Caco-2 (cell line): Measurements from ENCODE around the gene SNX4. TPM values are rescaled to one million over a fixed set of nuclear protein-coding genes. Genes with fewer than 3 reads are reported as not detected.

Source experiments
- BruUV-seq: library from RNA; stranded (reverse); fragments of 400-500 nt; replicated peaks from 2 replicates; lab custom pipeline; 2021; lab: Mats Ljungman, UMichigan
- CTCF ChIA-PET: fragments of 300-600 bp; sonication (Branson Sonifier 250); formaldehyde crosslinking; loops from one replicate; lab custom pipeline; 2022; ENCODE audit warnings: antibody characterized with exemption; lab: Charles Lee
- POLR2A ChIA-PET: fragments of 300-600 bp; sonication (Branson Sonifier 250); formaldehyde crosslinking; loops from one replicate; lab custom pipeline; 2022; ENCODE audit warnings: antibody characterized with exemption; lab: Charles Lee
- DNase-seq, 2 experiments: peaks; one replicate each; pipeline versions ENCODE4 v3.0.0 to v3.0.0-alpha.2; 2020 to 2022
- H3K27me3 ChIP-seq: replicated peaks from 2 replicates; pipeline ENCODE4 v1.6.0; 2011; ENCODE audit warnings: low read length; ENCODE audit not compliant: control insufficient read depth, insufficient read depth
- H3K36me3 ChIP-seq: 2 replicates; pipeline ENCODE4 v1.5.1; 2011; ENCODE audit warnings: low read length; ENCODE audit not compliant: control insufficient read depth, insufficient read depth
- H3K4me1 ChIP-seq: fragments of 250-450 bp; sonication (Bioruptor Pico); 2 replicates; pipeline ENCODE4 v1.5.1; 2020; ENCODE audit warnings: mild to moderate bottlenecking
- H3K4me3 ChIP-seq: 2 replicates; pipeline ENCODE4 v1.5.1; 2011; ENCODE audit warnings: low read depth, mild to moderate bottlenecking, control low read depth, low read length
- H3K9me3 ChIP-seq: fragments of 250-450 bp; sonication (Bioruptor Pico); 2 replicates; pipeline ENCODE4 v1.5.1; 2020; ENCODE audit warnings: mild to moderate bottlenecking, moderate library complexity
- H3K27ac Mint-ChIP-seq: one replicate; pipeline ENCODE4 v1.8.0; 2022; ENCODE audit warnings: mixed read lengths; ENCODE audit not compliant: unreplicated experiment
- H3K27me3 Mint-ChIP-seq: one replicate; pipeline ENCODE4 v1.8.0; 2022; ENCODE audit warnings: mixed read lengths; ENCODE audit not compliant: insufficient read depth, unreplicated experiment
- H3K36me3 Mint-ChIP-seq: one replicate; pipeline ENCODE4 v1.8.0; 2022; ENCODE audit warnings: mild to moderate bottlenecking, mixed read lengths; ENCODE audit not compliant: insufficient read depth, unreplicated experiment
- H3K4me1 Mint-ChIP-seq: one replicate; pipeline ENCODE4 v1.8.0; 2022; ENCODE audit warnings: low read depth, mixed read lengths; ENCODE audit not compliant: unreplicated experiment
- H3K4me3 Mint-ChIP-seq: one replicate; pipeline ENCODE4 v1.8.0; 2022; ENCODE audit warnings: mild to moderate bottlenecking, moderate library complexity, mixed read lengths; ENCODE audit not compliant: unreplicated experiment
- H3K9me3 Mint-ChIP-seq: one replicate; pipeline ENCODE4 v1.8.0; 2022; ENCODE audit warnings: mixed read lengths; ENCODE audit not compliant: unreplicated experiment
- CTCF ChIP-seq, 2 experiments: fragments of 200-600 bp in 1 of 2; IDR thresholded peaks; 1 replicate in 1 of 2; 2 replicates in 1 of 2; pipeline versions ENCODE4 v1.5.1 to v1.8.0; 2011 to 2022; ENCODE audit warnings: antibody characterized with exemption in 1 of 2, control low read depth in 1 of 2, inconsistent platforms in 1 of 2, low read depth in 1 of 2, low read length in 1 of 2, mild to moderate bottlenecking in 1 of 2, moderate library complexity in 1 of 2; ENCODE audit not compliant: insufficient read depth in 1 of 2, severe bottlenecking in 1 of 2, unreplicated experiment in 1 of 2
- intact Hi-C: fragments of 100-400 bp; cut with micrococcal nuclease; formaldehyde crosslinking; loops from one replicate; pipeline ENCODE4 v1.10.0; 2022; ENCODE audit not compliant: unreplicated experiment
- total RNA-seq: library from RNA; stranded (reverse); gene quantifications from 2 replicates; pipeline ENCODE4 v1.2.3, GENCODE V29; 2022

Gene SNX4
- total RNA-seq, 1 experiment from 2014 or later: 59.0 TPM

- Mint-ChIP-seq H3K27me3 (no peaks in the 10 kb centered on the region), H3K9me3 (peaks cover 18% of the 10 kb centered on the region), H3K27ac (no peak overlapping the region), H3K36me3 (no peaks in the 10 kb centered on the region), H3K4me1 (peaks cover 7% of the 10 kb centered on the region), H3K4me3 (no peak overlapping the region)
- Histone ChIP-seq H3K9me3 (no peaks in the 10 kb centered on the region), H3K4me1 (peaks cover 10% of the 10 kb centered on the region), H3K36me3 (no peaks in the 10 kb centered on the region), H3K4me3 (no peak overlapping the region), H3K27me3 (no peaks in the 10 kb centered on the region)
- POLR2A ChIA-PET: no interaction called here
- CTCF ChIA-PET: no interaction called here
- intact Hi-C loops: no loop called here
- BruUV-seq: no TSS peak
- no peak for DNase-seq
- no peak for TF ChIP-seq CTCF (IDR thresholded peaks at IDR 0.05; ENCODE audit: insufficient read depth in 1 of 2, low read depth in 1 of 2, low read length in 1 of 2, severe bottlenecking in 1 of 2, unreplicated experiment in 1 of 2)
Measured at GRCh38 chr3:125402639-125403038, 117.4 kb downstream of the SNX4 start.

- DNase-seq: no peak
- Histone ChIP-seq H3K9me3 (no peaks in the 10 kb centered on the region), H3K4me1 (peaks cover 10% of the 10 kb centered on the region), H3K36me3 (no peaks in the 10 kb centered on the region), H3K27me3 (no peaks in the 10 kb centered on the region), H3K4me3 (no peak overlapping the region)
- no peak overlapping the region for H3K4me3 Mint-ChIP-seq
- peaks cover 7% of the 10 kb centered on the region for H3K4me1 Mint-ChIP-seq
- no peaks in the 10 kb centered on the region for H3K36me3 Mint-ChIP-seq
- no peak for TF ChIP-seq CTCF (IDR thresholded peaks at IDR 0.05; ENCODE audit: insufficient read depth in 1 of 2, low read depth in 1 of 2, low read length in 1 of 2, severe bottlenecking in 1 of 2, unreplicated experiment in 1 of 2)
- H3K9me3 Mint-ChIP-seq: peaks cover 16% of the 10 kb centered on the region
- no peaks in the 10 kb centered on the region for H3K27me3 Mint-ChIP-seq
- BruUV-seq: no TSS peak
- CTCF ChIA-PET: no interaction called here
- no peak overlapping the region for H3K27ac Mint-ChIP-seq
- intact Hi-C loops: no loop called here
- POLR2A ChIA-PET: no interaction called here
Measured at GRCh38 chr3:125401402-125401801, 118.6 kb downstream of the SNX4 start.

GRCh38 chr3:125398952-125399351 lies 121.0 kb downstream of the SNX4 start:
- H3K4me3 ChIP-seq: no peak overlapping the region
- intact Hi-C loops: no loop called here
- H3K4me3 Mint-ChIP-seq: no peak overlapping the region
- H3K27me3 ChIP-seq: no peaks in the 10 kb centered on the region
- no peaks in the 10 kb centered on the region for H3K36me3 Mint-ChIP-seq
- H3K27ac Mint-ChIP-seq: no peak overlapping the region
- CTCF ChIA-PET: interaction anchor here (0.5 to 1.0 kb wide), 4 partner anchors 22 to 41 kb away, joined by 3 to 6 read pairs (median 4); no protein-coding TSS in a partner anchor
- no peaks in the 10 kb centered on the region for H3K9me3 ChIP-seq
- no peaks in the 10 kb centered on the region for H3K36me3 ChIP-seq
- TF ChIP-seq CTCF (IDR thresholded peaks at IDR 0.05; ENCODE audit: insufficient read depth in 1 of 2, low read depth in 1 of 2, low read length in 1 of 2, severe bottlenecking in 1 of 2, unreplicated experiment in 1 of 2): no peak
- POLR2A ChIA-PET: no interaction called here
- no peaks in the 10 kb centered on the region for H3K27me3 Mint-ChIP-seq
- H3K4me1 ChIP-seq: peaks cover 10% of the 10 kb centered on the region
- peak in 1 of 2 experiments; percentile 22 for DNase-seq
- BruUV-seq: no TSS peak
- H3K9me3 Mint-ChIP-seq: no peaks in the 10 kb centered on the region
- H3K4me1 Mint-ChIP-seq: peaks cover 7% of the 10 kb centered on the region

Other genes starting within 250 kb of the SNX4 start
- gene ZNF148, start 144.9 kb downstream of the SNX4 start, total RNA-seq: 29.4 and 33.3 TPM in 2 replicates
- 16.8 and 19.2 TPM in 2 replicates for gene OSBPL11, start 75.3 kb upstream of the SNX4 start, total RNA-seq